Fibroblast of the aortic adventitia (primary cell): ENCODE data around the gene SAMSN1. TPM values are rescaled to one million over a fixed set of nuclear protein-coding genes. Genes with fewer than 3 reads are reported as not detected.

Experiments
- DNase-seq: peaks from one replicate; pipeline ENCODE4 v3.0.0-alpha.2; 2010; ENCODE audit warnings: low read depth
- H3K4me3 ChIP-seq: 2 replicates; pipeline ENCODE4 v1.5.1; 2011; ENCODE audit warnings: low read depth, mild to moderate bottlenecking, control low read depth, low read length, moderate library complexity
- CTCF ChIP-seq: IDR thresholded peaks from 2 replicates; pipeline ENCODE4 v1.5.1; 2011; ENCODE audit warnings: mild to moderate bottlenecking, low read length, control low read depth, inconsistent platforms; ENCODE audit not compliant: insufficient read depth
- total RNA-seq: library from RNA; depleted of rRNA; stranded (reverse); fragments of >200 nt; gene quantifications from 2 replicates; pipeline ENCODE4 v1.2.3, GENCODE V29; 2012; ENCODE audit warnings: low replicate concordance

The SAMSN1 gene
- total RNA-seq, 1 donor = 0.27 TPM

- no peak for TF ChIP-seq CTCF
- DNase-seq = no peak
- no peak overlapping the region for H3K4me3 ChIP-seq
Observed at GRCh38 chr21:14451546-14451945, 94.6 kb downstream of the SAMSN1 start.

DNA sequence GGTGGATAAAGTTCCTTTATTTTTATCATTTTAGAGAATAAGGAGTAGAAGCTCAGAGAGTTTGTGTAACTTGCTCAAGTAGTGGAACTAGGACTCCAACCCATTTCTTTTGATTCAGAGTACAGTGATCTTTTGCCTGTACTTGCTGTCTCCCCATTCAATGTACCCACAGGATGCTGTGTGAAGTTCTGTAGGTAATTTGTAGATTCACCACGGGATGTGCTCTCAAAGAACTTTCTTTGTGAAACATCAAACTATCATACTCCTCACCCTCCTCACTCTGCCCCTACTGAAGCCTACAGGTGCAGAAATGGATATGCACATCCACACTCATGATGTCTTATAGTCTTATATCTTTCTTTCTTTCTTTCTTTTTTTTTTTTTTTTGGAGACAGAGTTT, 97.3 kb downstream of the SAMSN1 start:
- H3K4me3 ChIP-seq = no peak overlapping the region
- TF ChIP-seq CTCF = no peak

GRCh38 chr21:14438211-14438610, 107.9 kb downstream of the SAMSN1 start:
- H3K4me3 ChIP-seq = no peak overlapping the region
- DNase-seq = peak; percentile 6
- no peak for TF ChIP-seq CTCF

More for the DNA sequence above, 97.3 kb downstream of the SAMSN1 start:
- DNase-seq = no peak

DNA sequence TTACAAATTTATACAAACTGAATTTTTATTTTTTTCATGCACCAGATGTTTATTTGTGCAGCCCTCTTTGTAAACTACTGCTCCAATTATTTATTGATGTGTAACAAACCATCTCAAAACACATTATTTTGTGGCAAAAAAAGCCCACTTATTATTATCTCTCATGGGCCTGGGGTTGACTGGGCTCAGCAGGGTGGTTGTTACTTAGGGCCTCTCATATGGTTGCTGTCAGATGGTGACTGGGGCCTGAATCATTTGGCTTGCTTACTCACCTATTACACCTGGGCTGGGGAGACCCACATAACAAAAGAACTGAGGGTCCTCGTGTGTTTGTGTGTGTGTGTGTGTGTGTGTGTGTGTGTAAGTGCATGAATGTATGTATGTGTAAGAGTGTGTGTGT, 110.7 kb downstream of the SAMSN1 start:
- no peak for TF ChIP-seq CTCF
- H3K4me3 ChIP-seq = no peak overlapping the region
- no peak for DNase-seq

Other genes with a start within 250 kb of the SAMSN1 start
- gene HSPA13, start 163.2 kb downstream of the SAMSN1 start, total RNA-seq = 21.0 and 78.3 TPM in 2 replicates